Natural killer cell (primary cell): ENCODE data around the gene RBKS. TPM values are rescaled to one million over a fixed set of nuclear protein-coding genes. Genes with fewer than 3 reads are reported as not detected.
"Not testable (repeated sequence)": the region's sequence is repeated elsewhere in the genome, so short reads cannot be mapped to it uniquely, and the experiment has no call there.

ENCODE experiments used
- ATAC-seq, 3 donors: fragments of 150-1000 bp in 2 of 3; fragments of 200-7000 bp in 1 of 3; cut with Tn5 transposase; 1 replicate in 1 of 3; 2 replicates in 2 of 3; pipeline ENCODE4 v1.10.0; 2021; ENCODE audit warnings: mild to moderate bottlenecking in 2 of 3, moderate library complexity in 2 of 3
- DNase-seq, 2 donors: peaks; one replicate each; pipeline versions ENCODE4 v3.0.0 to v3.0.0-alpha.2; 2013 to 2021; ENCODE audit warnings: mixed read lengths in 1 of 2
- H3K27ac ChIP-seq: one replicate; pipeline ENCODE4 v1.5.1; 2013; ENCODE audit warnings: mild to moderate bottlenecking, low read length
- H3K27me3 ChIP-seq: one replicate; pipeline ENCODE4 v1.6.1; 2013; ENCODE audit warnings: low read length; ENCODE audit not compliant: control insufficient read depth, insufficient read depth
- H3K36me3 ChIP-seq: one replicate; pipeline ENCODE4 v1.6.1; 2013; ENCODE audit warnings: low read length; ENCODE audit not compliant: control insufficient read depth, insufficient read depth
- H3K4me1 ChIP-seq: one replicate; pipeline ENCODE4 v1.6.1; 2013; ENCODE audit warnings: low read length; ENCODE audit not compliant: control insufficient read depth, insufficient read depth
- H3K4me3 ChIP-seq: one replicate; pipeline ENCODE4 v1.5.1; 2013; ENCODE audit warnings: low read length
- H3K9me3 ChIP-seq: one replicate; pipeline ENCODE4 v1.6.1; 2013; ENCODE audit warnings: low read length; ENCODE audit not compliant: control insufficient read depth, insufficient read depth
- H3K27ac Mint-ChIP-seq, 2 donors: one replicate each; pipeline ENCODE4 v1.8.0; 2022; ENCODE audit warnings: mild to moderate bottlenecking in 2 of 2, mixed read lengths in 2 of 2, moderate library complexity in 1 of 2
- H3K27me3 Mint-ChIP-seq, 2 donors: one replicate each; pipeline ENCODE4 v1.8.0; 2022; ENCODE audit warnings: low read depth in 2 of 2, mixed read lengths in 2 of 2
- H3K36me3 Mint-ChIP-seq: one replicate; pipeline ENCODE4 v1.8.0; 2022; ENCODE audit warnings: mixed read lengths
- H3K4me1 Mint-ChIP-seq, 2 donors: one replicate each; pipeline ENCODE4 v1.8.0; 2022; ENCODE audit warnings: mixed read lengths in 2 of 2
- H3K4me3 Mint-ChIP-seq: one replicate; pipeline ENCODE4 v1.8.0; 2022; ENCODE audit warnings: mild to moderate bottlenecking, moderate library complexity, mixed read lengths
- H3K9me3 Mint-ChIP-seq, 2 donors: one replicate each; pipeline ENCODE4 v1.8.0; 2022; ENCODE audit warnings: mixed read lengths in 2 of 2
- WGBS: methylation state at CpG from one replicate; pipeline ENCODE4 v1.1.7; 2013; ENCODE audit warnings: missing lambda C conversion rate; ENCODE audit not compliant: insufficient coverage; 5-methylcytosine and 5-hydroxymethylcytosine counted together
- intact Hi-C: fragments of 100-400 bp; cut with micrococcal nuclease; formaldehyde crosslinking; loops from one replicate; pipeline ENCODE4 v1.14.2; 2022
- total RNA-seq, 4 donors: library from RNA; stranded (reverse); fragments of 120-200 nt in 1 of 4; gene quantifications; one replicate each; pipeline versions ENCODE4 v1.2.3 to v1.2.4, GENCODE V29; 2013 to 2022
- TF ChIP-seq, protein P1 (sequence below): fragments of 200-600 bp; IDR thresholded peaks from one replicate; pipeline ENCODE4 v1.8.0; 2022; ENCODE audit warnings: antibody characterized with exemption

RBKS gene
- total RNA-seq, 3 donors from 2014 or later (not counting 1 experiment from before 2014, with no cell fraction given) = 11.5 to 20.9 (median 12.8) TPM

DNA sequence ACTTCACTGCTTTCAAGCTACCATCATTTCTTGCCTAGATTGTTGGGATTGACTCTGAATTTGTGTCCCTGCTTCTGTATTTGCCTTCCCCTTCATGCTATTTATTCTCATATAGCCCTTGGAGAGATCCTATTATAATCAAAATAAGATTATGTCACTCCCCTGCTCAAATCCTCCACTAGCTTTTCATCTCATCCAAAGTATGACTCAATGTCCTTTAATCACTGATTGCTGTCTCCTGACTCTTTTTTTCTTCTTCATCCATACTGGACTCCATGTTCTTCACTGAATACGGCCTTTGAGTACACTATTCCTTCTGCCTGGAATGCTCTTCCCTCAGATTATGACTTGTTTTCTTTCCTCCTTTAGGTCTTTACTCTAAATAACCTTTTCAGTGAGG lies 5.0 kb downstream of the RBKS start:
- Mint-ChIP-seq H3K9me3 (no peaks in the 10 kb centered on the region), H3K27me3 (no peaks in the 10 kb centered on the region), H3K27ac (no peak overlapping the region), H3K36me3 (no peaks in the 10 kb centered on the region), H3K4me1 (peaks cover 8 to 9% of the 10 kb centered on the region in 2 donors), H3K4me3 (no peak overlapping the region)
- H3K4me1 ChIP-seq = peaks cover 7% of the 10 kb centered on the region
- no peaks in the 10 kb centered on the region for H3K9me3 ChIP-seq
- no peaks in the 10 kb centered on the region for H3K36me3 ChIP-seq
- H3K27me3 ChIP-seq = no peaks in the 10 kb centered on the region
- DNase-seq = no peak
- H3K4me3 ChIP-seq = no peak overlapping the region
- H3K27ac ChIP-seq = no peak overlapping the region
- 89% methylated on average over 1 of the region's 1 CpG for WGBS
- intact Hi-C loops = no loop called here
- TF ChIP-seq, protein P1, sequence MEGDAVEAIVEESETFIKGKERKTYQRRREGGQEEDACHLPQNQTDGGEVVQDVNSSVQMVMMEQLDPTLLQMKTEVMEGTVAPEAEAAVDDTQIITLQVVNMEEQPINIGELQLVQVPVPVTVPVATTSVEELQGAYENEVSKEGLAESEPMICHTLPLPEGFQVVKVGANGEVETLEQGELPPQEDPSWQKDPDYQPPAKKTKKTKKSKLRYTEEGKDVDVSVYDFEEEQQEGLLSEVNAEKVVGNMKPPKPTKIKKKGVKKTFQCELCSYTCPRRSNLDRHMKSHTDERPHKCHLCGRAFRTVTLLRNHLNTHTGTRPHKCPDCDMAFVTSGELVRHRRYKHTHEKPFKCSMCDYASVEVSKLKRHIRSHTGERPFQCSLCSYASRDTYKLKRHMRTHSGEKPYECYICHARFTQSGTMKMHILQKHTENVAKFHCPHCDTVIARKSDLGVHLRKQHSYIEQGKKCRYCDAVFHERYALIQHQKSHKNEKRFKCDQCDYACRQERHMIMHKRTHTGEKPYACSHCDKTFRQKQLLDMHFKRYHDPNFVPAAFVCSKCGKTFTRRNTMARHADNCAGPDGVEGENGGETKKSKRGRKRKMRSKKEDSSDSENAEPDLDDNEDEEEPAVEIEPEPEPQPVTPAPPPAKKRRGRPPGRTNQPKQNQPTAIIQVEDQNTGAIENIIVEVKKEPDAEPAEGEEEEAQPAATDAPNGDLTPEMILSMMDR = no peak
- no peak for ATAC-seq

DNA sequence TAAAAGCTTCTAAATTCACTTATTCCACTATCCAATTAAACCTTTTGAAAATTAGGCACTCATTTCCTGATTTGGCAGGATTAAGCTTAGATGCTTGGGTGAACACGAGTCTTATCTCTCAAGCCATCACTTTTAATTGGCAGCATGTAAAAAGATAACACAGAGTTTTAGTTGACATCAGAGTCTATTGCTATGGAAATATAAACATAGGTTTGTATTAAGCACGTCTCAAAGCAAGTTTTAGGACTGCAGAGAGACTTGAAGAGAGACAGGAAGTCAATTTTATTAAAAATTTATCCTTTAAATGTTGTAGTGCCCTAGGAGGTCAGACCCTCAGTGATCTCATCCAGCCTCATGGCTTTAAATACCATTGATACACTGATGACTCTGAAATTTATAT lies 5.6 kb downstream of the RBKS start:
- Mint-ChIP-seq H3K27me3 (no peaks in the 10 kb centered on the region), H3K4me1 (peaks cover 2% of the 10 kb centered on the region in 2 donors), H3K36me3 (no peaks in the 10 kb centered on the region), H3K4me3 (no peak overlapping the region), H3K9me3 (no peaks in the 10 kb centered on the region), H3K27ac (no peak overlapping the region)
- Histone ChIP-seq H3K36me3 (no peaks in the 10 kb centered on the region), H3K9me3 (no peaks in the 10 kb centered on the region), H3K4me3 (no peak overlapping the region), H3K27me3 (no peaks in the 10 kb centered on the region), H3K4me1 (peaks cover under 1% of the 10 kb centered on the region), H3K27ac (no peak overlapping the region)
- no peak for DNase-seq
- TF ChIP-seq, protein P1 = no peak
- no peak for ATAC-seq
- 64% methylated on average over 1 of the region's 2 CpGs for WGBS
- intact Hi-C loops = no loop called here

DNA sequence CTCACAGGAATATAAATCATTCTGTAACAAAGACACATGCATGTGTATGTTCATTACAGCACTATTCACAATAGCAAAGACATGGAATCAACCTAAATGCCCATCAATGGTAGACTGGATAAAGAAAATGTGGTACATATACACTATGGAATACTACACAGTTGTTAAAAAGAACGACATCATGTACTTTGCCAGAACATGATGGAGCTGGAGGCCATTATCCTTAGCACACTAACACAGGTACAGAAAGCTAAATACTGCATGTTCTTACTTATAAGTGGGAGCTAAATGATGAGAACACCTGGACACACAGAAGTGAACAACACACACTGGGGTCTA lies 7.6 kb downstream of the RBKS start:
- H3K9me3 Mint-ChIP-seq, DNase-seq, H3K36me3 Mint-ChIP-seq, H3K4me3 ChIP-seq, H3K27me3 ChIP-seq, H3K4me3 Mint-ChIP-seq, intact Hi-C loops, H3K36me3 ChIP-seq, H3K4me1 ChIP-seq, H3K9me3 ChIP-seq, H3K27ac Mint-ChIP-seq, H3K27me3 Mint-ChIP-seq, H3K27ac ChIP-seq, ATAC-seq, H3K4me1 Mint-ChIP-seq: not testable (repeated sequence)
- 100% methylated on average over 1 of the region's 1 CpG for WGBS

DNA sequence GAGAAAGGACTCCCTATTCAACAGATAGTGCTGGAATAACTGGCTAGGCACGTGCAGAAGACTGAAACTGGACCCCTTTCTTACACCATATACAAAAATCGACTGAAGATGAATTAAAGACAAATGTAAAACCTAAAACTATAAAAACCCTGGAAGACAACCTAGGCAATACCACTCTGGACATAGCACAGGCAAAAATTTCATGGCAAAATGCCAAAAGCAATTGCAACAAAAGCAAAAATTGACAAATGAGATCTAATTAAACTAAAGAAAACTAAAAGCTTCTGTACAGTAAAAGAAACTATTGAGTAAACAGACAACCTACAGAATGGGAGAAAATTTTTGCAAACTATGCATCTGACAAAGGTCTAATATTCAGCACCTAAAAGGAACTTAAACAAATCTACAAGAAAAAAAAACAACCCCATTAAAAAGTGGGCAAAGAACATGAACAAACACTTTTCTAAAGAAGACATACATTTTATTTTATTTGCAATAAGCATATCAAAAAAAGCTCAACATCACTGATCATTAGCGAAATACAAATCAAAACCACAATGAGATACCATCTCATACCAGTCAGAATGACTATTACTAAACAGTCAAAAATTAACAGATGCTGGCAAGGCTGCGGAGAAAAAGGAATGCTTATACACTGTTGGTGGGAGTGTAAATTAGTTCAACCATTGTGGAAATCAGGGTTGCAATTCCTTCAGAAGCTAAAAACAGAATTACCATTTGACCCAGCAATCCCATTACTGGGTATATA lies 8.2 kb downstream of the RBKS start:
- H3K9me3 ChIP-seq, DNase-seq, H3K4me1 Mint-ChIP-seq, H3K36me3 ChIP-seq, H3K9me3 Mint-ChIP-seq, intact Hi-C loops, H3K4me3 Mint-ChIP-seq, ATAC-seq, H3K27me3 Mint-ChIP-seq, H3K27ac Mint-ChIP-seq, H3K36me3 Mint-ChIP-seq, H3K27ac ChIP-seq, H3K4me3 ChIP-seq, H3K27me3 ChIP-seq, H3K4me1 ChIP-seq: not testable (repeated sequence)
- WGBS = 87% methylated on average over 2 of the region's 4 CpGs
